HG03442 (cell line): ENCODE measurements around the gene IPO5.
"Not testable (repeated sequence)": the region's sequence is repeated elsewhere in the genome, so short reads cannot be mapped to it uniquely, and the experiment has no call there.

Source experiments
- ATAC-seq: cut with Tn5 transposase; IDR thresholded peaks from one replicate; pipeline ENCODE4 v1.9.1; 2021; ENCODE audit warnings: mild to moderate bottlenecking, moderate library complexity; ENCODE audit not compliant: unreplicated experiment

The IPO5 gene

DNA sequence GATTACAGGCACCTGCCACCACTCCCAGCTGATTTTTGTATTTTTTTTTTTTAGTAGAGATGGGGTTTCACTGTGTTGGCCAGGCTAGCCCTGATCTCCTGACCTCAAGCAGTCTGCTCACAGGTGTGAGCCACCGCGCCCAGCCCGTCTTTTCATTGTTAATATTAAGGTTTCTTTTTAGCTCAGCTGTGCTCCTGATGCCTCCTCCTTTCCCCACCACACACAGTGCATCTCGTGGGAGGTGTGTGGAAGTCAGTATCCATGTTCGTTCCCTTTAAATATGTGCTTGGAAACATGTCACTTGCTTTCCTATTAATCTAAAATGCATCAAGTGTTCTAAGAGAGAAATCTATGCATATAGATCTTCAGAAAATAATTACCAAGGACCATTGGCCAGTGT, 53.5 kb downstream of the IPO5 start:
- no peak for ATAC-seq

DNA sequence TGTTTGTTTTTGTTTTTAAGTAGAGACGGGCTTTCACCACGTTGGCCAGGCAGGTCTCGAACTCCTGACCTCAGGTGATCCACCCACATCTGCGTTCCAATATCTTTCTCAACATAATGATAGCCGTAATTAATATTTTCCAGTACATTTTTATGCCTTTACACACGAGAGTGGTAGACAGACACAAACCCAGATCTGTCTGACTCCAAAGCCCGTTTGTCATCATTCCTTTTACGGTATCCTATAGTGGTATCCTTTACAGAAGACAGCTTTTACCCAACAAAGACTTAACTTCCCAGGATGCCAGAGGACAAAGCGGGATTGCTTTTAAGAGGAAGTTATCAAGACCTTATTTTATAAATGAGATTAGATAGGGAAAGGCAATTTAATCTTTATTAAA, 59.8 kb downstream of the IPO5 start:
- no peak for ATAC-seq

DNA sequence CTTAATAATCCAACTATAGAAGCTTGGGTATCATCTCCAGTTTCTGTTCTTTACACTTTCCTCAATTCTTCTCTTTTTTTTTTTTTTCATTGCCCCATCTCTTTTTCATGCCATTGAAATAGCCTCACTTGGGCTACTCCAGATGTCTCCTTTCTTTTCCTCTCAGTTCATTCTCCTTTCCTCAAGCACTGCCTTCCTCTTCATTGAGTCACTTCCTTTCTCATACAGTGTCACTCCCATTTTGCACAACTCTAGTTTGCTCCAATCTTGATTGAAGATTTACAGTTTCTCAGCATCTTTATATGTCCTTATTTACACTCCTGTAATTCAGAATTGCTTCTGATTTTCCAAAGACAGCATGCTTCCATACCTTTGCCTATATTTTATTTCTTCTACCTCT, 61.3 kb downstream of the IPO5 start:
- no peak for ATAC-seq

DNA sequence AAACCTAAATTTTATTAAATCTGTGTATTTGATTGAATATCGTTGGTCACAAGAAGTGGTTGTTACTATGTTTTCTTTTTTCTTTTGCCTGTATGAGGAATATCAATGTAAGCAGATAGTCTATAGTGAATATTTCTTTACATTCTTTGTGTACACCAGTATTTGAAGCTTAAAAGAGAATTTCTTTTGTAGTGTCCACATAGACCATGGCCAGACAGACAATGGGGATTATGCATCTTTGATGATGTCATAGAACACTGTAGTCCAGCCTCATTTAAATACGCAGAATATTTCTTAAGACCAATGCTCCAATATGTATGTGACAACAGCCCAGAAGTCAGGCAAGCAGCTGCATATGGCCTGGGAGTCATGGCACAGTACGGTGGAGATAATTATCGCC, 64.8 kb downstream of the IPO5 start:
- no peak for ATAC-seq

DNA sequence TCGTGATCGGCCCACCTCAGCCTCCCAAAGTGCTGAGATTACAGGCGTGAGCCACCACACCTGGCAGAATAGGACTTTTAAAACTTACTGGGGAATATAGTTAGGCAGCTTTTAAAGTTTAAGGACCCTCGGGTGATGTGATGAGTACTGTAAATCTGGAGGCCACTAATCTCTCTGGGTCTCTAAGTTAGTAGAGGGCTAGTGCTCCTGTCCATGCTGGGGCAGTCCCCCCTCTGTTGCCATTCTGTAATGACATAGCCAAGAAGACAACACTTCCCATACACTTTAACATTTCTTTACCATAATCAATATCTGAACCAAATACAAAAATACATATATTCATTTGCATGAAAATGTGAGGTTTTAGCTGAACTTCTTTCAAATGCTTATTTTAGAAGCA, 65.7 kb downstream of the IPO5 start:
- no peak for ATAC-seq

DNA sequence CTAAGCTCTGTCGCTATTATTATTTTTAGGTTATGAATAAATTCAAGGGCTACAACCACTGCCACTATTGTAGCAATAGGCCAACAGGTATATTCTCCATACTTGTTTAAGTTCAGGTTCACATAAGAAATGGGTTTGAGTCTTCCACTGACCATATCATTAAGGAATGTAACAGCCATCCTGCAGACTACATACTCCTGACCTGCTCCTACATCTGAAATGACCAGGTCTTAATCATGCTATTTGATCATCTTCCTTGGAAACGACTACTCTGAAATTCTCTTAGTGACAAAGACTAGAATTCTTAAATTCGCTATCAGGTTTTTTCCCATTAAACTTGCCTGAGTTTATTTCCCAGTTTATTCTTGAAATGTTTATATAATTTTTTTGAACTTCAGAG, 66.8 kb downstream of the IPO5 start:
- no peak for ATAC-seq

DNA sequence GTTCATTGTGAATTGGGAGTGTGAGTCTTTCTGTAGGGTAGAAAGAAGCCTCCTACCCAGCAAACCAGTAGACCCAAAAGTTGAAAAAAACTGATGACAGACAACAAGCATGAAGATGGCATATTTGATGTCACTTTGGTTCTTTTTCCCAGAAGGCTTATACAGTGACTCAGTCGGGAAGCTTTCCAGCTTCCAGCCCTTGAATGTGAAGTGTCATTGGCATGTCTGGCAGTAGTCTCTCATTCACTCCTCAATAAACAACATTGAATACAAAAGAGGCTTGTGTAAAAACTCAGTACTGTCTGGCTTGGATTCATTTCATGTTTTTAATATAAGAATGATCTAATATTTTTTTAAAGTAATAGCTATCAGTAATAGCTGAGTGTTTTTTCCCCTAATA, 68.7 kb downstream of the IPO5 start:
- ATAC-seq, result no peak

DNA sequence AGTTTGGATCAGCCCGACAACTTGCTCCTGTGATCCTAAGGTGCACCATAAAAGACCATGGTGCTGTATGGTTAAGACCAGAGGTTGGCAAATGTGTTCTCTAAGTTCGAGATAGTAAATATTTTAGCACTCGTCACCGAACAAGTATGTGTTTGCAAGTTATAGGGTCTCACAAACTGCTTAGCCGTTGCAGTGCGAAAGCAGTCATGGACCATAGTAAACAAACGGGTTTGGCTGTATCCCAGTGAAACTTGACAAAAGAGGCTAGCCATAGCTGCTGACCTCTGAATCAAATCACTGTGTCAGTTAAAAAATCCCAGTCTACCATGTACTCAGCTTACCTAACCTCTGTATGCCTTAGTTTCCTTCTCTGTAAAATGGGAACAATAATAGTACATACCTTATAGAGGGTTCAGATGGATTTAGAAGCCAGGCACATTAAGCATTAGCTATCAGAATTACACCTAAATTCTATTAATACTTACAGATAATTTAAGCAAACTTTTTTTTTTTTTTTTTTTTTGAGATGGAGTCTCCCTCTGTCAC, 72.1 kb downstream of the IPO5 start:
- ATAC-seq, result no peak

DNA sequence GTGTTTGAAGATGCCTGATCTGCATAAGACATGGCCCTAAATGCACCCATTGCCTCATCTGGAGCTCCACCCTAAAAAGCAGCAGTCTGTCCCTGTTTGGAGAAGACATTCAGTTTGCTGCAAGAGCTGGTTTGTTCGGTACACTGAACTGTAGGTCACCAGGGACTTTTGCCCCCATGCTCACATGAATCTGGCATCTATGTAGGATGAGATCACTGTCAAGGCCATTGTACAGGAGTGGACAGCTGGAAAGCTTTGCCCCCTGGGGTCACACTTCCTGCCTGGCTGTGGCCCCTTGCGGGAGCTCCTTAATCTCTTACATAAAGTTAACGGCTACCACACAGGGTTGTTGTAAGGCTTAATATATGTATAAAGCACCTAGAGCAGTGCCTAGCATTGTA, 73.0 kb downstream of the IPO5 start:
- no peak for ATAC-seq

DNA sequence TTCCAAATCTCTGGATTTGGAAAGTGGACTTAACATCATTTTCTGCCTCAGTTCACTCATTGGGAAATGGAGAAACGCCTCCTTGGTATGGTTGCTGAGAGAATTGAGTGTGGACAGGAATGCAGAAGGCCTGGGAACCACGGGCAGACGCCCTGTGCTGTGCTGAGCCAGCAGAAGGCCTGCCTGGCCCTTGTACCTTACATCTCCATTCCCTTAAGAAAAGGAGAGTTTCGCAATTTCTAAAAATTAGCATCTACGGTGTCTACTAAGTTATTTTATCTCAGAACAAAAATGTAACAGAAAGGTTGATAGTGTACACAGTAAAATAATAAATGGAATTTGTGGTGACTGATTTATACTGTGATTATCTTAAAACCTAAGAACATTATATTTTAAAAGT, 78.7 kb downstream of the IPO5 start:
- ATAC-seq, result no peak

DNA sequence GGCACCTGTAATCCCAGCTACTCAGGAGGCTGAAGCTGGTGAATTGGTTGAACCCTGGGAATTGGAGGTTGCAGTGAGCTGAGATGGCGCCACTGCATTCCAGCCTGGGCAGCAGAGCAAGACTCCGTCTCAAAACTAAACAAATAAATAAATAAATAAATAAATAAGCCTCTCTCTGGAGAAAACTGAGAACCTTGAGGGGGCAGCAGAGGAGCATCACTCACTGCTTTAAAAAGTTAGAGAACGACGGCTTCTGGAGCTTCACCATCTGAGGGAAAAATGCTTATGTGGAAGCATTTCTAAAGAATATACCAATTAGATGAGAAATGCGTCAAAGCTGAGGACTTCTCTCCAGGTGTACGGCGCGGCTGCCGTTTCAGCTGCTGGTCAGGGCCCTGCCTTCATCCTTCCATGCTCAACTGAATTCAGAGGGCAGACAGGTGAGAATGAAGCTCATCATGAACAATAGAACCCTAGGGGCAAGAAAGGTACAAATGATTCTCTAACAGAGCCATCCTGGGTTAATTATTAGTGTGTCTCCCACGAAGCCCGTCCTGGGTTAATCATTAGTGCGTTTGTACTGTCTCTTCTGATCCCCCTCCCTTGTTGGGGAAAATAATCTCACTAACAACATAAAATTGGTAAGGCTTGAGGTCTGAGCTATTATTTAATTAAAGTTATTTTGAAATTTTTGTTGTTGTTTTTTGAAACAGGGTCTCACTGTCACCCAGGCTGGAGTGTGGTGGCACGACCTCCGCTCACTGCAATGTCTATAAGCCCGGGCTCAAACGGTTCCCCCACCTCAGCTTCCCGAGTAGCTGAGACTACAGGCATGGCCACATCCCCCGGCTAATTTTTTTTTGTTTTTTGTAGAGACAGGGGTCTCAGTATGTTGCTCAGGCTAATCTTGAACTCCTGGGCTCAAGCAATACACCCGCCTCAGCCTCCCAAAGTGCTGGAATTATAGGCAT, 80.1 kb downstream of the IPO5 start:
- no peak for ATAC-seq

DNA sequence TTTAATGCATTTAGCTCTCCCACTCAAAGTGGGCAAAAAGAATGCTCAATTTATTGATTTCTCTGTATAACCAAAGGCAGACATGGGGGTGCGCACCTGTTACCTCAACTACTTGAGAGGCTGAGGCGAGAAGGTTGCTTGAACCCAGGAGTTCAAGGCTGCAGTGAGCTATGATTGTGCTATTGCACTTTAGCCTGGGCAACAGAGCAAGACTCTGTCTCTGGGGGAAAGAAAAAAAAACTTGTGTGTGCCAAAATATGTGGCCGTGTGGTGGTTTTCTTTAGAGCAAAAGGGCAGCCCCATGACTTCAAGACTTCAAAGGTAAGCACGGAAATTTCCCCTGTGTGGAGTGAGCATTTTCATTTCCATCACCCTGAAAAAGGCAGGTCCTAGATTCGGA, 81.9 kb downstream of the IPO5 start:
- no peak for ATAC-seq

DNA sequence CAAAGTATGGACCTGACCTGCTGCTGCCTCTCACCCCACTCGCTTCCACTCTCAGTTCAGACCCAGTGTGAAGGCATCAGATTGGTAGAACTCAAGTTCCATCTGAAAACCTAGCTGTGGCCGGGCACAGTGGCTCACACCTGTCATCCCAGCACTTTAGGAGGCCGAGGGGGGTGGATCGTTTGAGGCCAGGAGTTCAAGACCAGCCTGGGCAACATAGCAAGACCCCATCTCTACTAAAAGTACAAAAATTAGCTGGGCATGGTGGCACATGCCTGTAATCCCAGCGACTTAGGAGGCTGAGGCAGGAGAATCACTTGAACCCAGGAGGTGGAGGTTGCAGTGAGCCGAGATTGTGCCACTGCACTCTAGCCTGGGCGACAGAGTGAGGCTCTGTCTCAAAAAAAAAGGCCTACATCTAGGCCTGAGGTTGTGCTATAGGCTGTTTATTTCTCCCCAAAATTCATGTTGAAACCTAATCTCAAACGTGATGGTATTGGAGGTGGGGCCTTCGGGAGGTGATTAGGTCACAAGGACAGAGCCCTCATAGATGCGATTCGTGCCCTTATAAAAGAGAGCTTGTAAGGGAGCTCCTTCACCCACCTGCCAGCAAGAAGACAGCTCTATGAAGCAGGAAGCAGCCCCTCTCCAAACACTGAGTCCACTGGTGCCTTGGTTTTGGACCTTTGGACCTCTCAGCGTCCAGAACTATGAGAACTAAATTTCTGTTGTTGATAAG, 83.3 kb downstream of the IPO5 start:
- not testable (repeated sequence) for ATAC-seq

DNA sequence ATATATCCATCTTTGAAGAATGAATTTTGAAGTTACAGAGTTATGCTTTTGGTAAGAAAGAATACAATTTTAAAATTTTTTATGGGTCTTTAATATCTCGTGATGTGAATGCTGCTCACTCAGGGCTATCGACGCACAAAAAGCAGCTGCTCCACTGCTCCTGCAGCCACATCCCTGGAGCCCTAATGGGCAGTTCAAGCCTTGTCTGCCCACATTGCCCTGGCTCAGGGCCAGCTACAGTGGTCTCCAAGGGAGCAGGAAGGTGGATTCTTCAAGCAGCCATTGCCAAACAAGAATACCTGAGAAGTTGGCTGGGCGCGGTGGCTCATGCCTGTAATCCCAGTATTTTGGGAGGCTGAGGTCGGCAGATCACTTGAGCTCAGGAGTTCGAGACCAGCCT, 85.8 kb downstream of the IPO5 start:
- ATAC-seq, result no peak

DNA sequence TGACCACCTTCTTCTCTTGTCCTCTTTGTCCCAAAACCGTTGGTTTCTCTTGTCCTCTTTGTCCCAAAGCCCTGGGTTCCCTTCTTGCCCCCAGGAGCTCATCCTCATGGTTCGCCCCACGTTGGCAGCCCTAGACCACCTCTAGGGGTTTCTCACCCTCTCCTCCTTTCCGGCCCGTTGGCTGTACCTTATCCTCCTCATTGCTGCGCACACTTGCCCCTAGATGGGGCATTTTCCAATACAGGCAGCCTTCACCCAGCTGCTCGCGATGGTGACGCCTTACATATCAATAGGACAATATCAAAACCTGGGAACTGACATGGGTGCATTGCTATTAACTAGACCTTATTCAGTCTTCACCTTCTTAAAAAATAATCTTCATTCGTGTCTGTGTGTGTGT, 86.5 kb downstream of the IPO5 start:
- no peak for ATAC-seq

DNA sequence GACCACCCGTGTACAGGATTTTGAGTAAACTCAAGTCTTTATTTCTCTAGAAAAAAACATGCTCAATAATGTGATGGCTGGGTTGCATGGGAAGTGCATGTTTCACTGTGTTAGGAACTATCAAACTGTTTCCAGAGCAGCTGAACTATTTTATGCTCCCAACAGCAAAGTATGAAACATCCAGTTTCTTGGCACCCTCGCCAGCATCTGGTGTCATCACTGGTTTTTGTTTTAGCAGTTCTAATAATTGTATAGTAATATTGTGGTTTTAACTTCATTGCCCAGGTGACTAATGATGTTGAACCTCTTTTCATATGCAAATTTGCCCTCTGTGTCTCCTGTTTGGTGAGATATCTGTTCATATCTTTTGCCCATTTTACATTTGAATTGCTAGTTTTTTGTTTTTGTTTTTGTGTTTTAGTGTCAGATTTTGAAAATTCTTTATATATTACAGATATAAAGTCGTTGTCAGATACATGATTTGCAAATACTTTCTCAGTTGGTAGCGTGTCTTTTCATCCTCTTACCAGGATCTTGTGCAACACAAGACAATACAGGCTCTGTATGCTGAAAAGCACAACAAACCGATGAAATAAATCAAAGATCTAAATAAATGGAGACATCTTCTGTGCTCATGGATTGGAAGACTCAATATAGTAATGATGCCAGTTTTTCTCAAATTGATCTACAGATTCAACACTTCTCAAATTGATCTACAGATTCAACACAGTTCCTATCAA, 87.8 kb downstream of the IPO5 start:
- no peak for ATAC-seq

DNA sequence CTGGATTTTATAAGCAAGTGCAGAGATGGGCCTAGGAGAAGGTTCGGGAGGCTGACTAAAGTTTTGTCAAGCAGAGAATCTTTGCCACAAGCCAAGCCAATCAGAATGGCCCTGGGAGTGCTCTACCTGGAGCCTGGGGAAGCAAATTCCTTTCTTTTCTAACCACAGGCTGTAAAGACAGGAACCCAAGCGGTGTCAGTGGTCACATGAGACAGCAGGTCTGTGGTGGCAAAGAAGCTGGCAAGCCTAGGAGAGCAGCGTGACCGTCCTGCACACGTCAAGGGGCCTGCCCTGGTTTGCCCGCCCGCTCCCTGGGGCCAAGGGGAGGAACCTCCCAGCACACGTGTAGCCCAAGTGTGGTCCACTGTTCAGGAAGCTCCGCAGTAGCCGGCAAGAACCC, 90.8 kb downstream of the IPO5 start:
- no peak for ATAC-seq

DNA sequence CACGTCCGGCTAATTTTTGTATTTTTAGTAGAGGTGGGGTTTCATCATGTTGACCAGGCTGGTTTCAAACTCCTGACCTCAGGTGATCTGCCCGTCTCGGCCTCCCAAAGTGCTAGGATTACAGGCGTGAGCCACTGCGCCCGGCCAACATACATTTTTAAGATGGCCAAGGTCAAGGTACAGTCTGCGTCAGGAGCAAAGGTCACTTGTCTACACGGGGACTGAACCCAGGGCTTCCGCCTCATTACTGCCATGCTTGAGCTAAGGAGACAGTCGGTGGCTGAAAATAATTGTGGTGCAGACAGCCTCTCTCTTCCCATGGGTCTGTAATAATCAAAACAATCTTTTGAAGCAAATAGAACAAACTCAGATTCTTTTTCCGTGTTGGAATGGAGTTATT, 94.3 kb downstream of the IPO5 start:
- not testable (repeated sequence) for ATAC-seq

DNA sequence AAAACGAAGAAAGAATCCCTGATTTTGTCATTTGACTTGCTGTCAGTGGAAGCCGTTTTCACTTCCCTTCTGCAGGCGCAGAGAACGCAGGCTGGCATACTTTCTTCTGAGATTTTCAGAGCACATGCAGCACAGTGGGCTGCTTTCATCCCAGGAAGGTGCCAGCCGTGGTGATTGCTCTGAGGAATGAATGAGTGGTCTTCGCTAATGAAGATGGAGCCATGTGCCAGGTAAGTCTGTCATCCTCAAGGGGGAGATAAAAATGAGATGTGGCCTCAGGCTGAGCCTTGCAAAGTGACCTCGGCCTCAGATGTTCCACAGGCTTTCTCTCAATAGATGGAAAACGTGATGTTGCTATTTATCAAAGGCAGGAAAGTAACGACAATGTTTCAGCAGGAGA, 94.8 kb downstream of the IPO5 start:
- no peak for ATAC-seq

DNA sequence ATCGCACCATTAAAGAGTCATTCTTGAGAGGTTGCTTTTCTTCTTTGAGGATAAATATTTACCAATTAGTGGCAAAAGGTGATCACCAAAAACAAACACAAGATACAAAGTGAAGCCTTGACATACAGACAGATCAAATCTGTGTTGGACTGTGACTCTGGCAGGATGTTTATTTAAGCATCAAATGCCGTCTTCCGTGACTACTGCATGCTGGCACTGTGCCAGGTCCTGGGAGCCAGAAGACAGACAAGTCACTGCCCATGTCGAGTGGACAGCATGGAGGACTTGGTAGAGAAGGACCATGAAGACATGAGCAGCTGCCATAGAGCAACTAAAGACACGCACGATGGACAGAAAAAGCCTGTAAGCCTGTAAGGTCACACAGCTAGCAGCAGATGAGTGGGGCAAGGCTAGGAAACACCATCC, 96.6 kb downstream of the IPO5 start:
- no peak for ATAC-seq

DNA sequence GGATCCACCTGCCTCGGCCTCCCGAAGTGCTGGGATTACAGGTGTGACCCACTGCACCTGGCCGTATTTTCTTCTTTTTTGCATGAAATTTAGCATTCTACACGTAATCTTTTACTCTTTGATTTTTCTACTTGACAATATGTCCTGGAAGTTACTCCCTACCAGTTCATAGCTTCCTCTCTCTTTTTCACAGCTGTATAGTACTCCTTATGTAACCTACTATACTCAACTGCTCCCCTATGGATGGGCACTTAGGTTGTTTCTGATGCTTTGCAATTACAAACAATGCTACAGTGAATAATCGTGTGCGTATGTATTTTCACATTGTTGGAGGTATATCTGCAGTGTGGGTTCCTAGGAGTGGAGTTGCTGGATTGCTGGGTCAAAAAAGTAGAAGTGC, 98.9 kb downstream of the IPO5 start:
- ATAC-seq, result no peak
